ENCODE measurements around the gene HDAC4. TPM values are rescaled to one million over a fixed set of nuclear protein-coding genes. Genes with fewer than 3 reads are reported as not detected.
A peak's percentile ranks its signal among the peaks of the same experiment; 100 is the strongest.

HDAC4 gene
- total RNA-seq, 4 donors from 2014 or later = 68.0 to 123 (median 86.5) TPM

GRCh38 chr2:239181903-239182581 lies 218.8 kb downstream of the HDAC4 start:
- no peak overlapping the region for H3K27ac ChIP-seq
- H3K36me3 ChIP-seq = peaks cover 0 to 77% (median 0%) of the 10 kb centered on the region in 3 donors
- WGBS, 2 donors = 70 to 75% methylated on average over 15 of the region's 15 CpGs

GRCh38 chr2:239181074-239181902 lies 219.5 kb downstream of the HDAC4 start:
- no peaks in the 10 kb centered on the region for H3K27me3 ChIP-seq
- peak in 1 of 2 donors; percentile 2 for DNase-seq (ENCODE audit: low spot score in 2 of 2)
- H3K4me3 ChIP-seq = no peak overlapping the region
- TF ChIP-seq CTCF (IDR thresholded peaks at IDR 0.05) = no peak
- TF ChIP-seq POLR2A (IDR thresholded peaks at IDR 0.05) = no peak
- no peak for TF ChIP-seq EP300 (IDR thresholded peaks at IDR 0.05)
- H3K27ac ChIP-seq = no peak overlapping the region
- no peaks in the 10 kb centered on the region for H3K4me1 ChIP-seq
- peaks cover 0 to 77% (median 0%) of the 10 kb centered on the region in 3 donors for H3K36me3 ChIP-seq
- no peaks in the 10 kb centered on the region for H3K9me3 ChIP-seq
- 85 to 88% methylated on average over 16 to 20 of the region's 21 CpGs for WGBS, 2 donors

More at GRCh38 chr2:239181903-239182581, 218.8 kb downstream of the HDAC4 start:
- Histone ChIP-seq H3K9me3 (no peaks in the 10 kb centered on the region), H3K4me1 (no peaks in the 10 kb centered on the region), H3K4me3 (no peak overlapping the region), H3K27me3 (no peaks in the 10 kb centered on the region)
- DNase-seq (ENCODE audit: low spot score in 2 of 2) = no peak
- no peak for TF ChIP-seq CTCF (IDR thresholded peaks at IDR 0.05)
- no peak for TF ChIP-seq EP300 (IDR thresholded peaks at IDR 0.05)
- TF ChIP-seq POLR2A (IDR thresholded peaks at IDR 0.05) = no peak

- DNase-seq (ENCODE audit: low spot score in 2 of 2) = peak in 1 of 2 donors; percentile 5
- H3K27me3 ChIP-seq = no peaks in the 10 kb centered on the region
- H3K9me3 ChIP-seq = no peaks in the 10 kb centered on the region
- no peaks in the 10 kb centered on the region for H3K4me1 ChIP-seq
- WGBS, 2 donors = 96% methylated on average over 12 of the region's 14 CpGs
- no peak overlapping the region for H3K27ac ChIP-seq
- TF ChIP-seq POLR2A (IDR thresholded peaks at IDR 0.05) (no peak), EP300 (IDR thresholded peaks at IDR 0.05) (no peak), CTCF (IDR thresholded peaks at IDR 0.05) (no peak)
- no peak overlapping the region for H3K4me3 ChIP-seq
- H3K36me3 ChIP-seq = peaks cover 0 to 77% (median 0%) of the 10 kb centered on the region in 3 donors
These were observed 220.2 kb downstream of the HDAC4 start for GRCh38 chr2:239180526-239181073.

GRCh38 chr2:239179851-239180371 lies 220.9 kb downstream of the HDAC4 start:
- H3K4me1 ChIP-seq = no peaks in the 10 kb centered on the region
- peaks cover 0 to 5% (median 0%) of the 10 kb centered on the region in 4 donors for H3K9me3 ChIP-seq
- no peaks in the 10 kb centered on the region for H3K27me3 ChIP-seq
- H3K4me3 ChIP-seq = no peak overlapping the region
- TF ChIP-seq CTCF (IDR thresholded peaks at IDR 0.05) = no peak
- no peak for TF ChIP-seq POLR2A (IDR thresholded peaks at IDR 0.05)
- no peak for TF ChIP-seq EP300 (IDR thresholded peaks at IDR 0.05)
- peak in 1 of 2 donors; percentile 9 for DNase-seq (ENCODE audit: low spot score in 2 of 2)
- no peak overlapping the region for H3K27ac ChIP-seq
- 98% methylated on average over 21 of the region's 22 CpGs for WGBS, 2 donors
- peaks cover 0 to 77% (median 0%) of the 10 kb centered on the region in 3 donors for H3K36me3 ChIP-seq

All from tibial nerve (tissue), 4 donors.